H9 (cell line): ENCODE measurements around the gene CASQ2. TPM values are rescaled to one million over a fixed set of nuclear protein-coding genes. Genes with fewer than 3 reads are reported as not detected.

Experiments
- DNase-seq: peaks from one replicate; pipeline ENCODE4 v3.0.0-alpha.2; 2017
- H2AFZ ChIP-seq: one replicate; pipeline ENCODE4 v1.6.1; 2013; ENCODE audit warnings: mild to moderate bottlenecking, low read length, control low read depth, moderate library complexity
- H2AK5ac ChIP-seq: 2 replicates; pipeline ENCODE4 v1.6.1; 2013; ENCODE audit warnings: low read length, control low read depth, mixed read lengths; ENCODE audit not compliant: insufficient read length
- H2BK120ac ChIP-seq: one replicate; pipeline ENCODE4 v1.6.1; 2013; ENCODE audit warnings: low read depth, mild to moderate bottlenecking, low read length, control low read depth, inconsistent platforms; ENCODE audit not compliant: poor library complexity, severe bottlenecking
- H2BK12ac ChIP-seq: 2 replicates; pipeline ENCODE4 v1.6.1; 2013; ENCODE audit warnings: low read length, control low read depth, mixed read lengths, low read depth; ENCODE audit not compliant: insufficient read length
- H2BK15ac ChIP-seq: 2 replicates; pipeline ENCODE4 v1.6.1; 2013; ENCODE audit warnings: low read depth, low read length, control low read depth
- H2BK20ac ChIP-seq: one replicate; pipeline ENCODE4 v1.6.1; 2013; ENCODE audit warnings: low read depth, mild to moderate bottlenecking, low read length, control low read depth, inconsistent platforms; ENCODE audit not compliant: poor library complexity, severe bottlenecking
- H2BK5ac ChIP-seq: 2 replicates; pipeline ENCODE4 v1.6.1; 2013; ENCODE audit warnings: low read length, control low read depth, mixed read lengths; ENCODE audit not compliant: insufficient read length
- H3K14ac ChIP-seq: 2 replicates; pipeline ENCODE4 v1.6.1; 2013; ENCODE audit warnings: low read length, control low read depth; ENCODE audit not compliant: insufficient read depth
- H3K18ac ChIP-seq: 2 replicates; pipeline ENCODE4 v1.6.1; 2013; ENCODE audit warnings: low read depth, mild to moderate bottlenecking, mixed read lengths, low read length, control low read depth; ENCODE audit not compliant: insufficient read length
- H3K23ac ChIP-seq: 2 replicates; pipeline ENCODE4 v1.6.1; 2013; ENCODE audit warnings: low read length, control low read depth, mixed read lengths, low read depth; ENCODE audit not compliant: insufficient read length
- H3K23me2 ChIP-seq: 2 replicates; pipeline ENCODE4 v1.6.1; 2013; ENCODE audit warnings: low read depth, mild to moderate bottlenecking, mixed read lengths, low read length, control low read depth; ENCODE audit not compliant: insufficient read length, poor library complexity, severe bottlenecking
- H3K27ac ChIP-seq: 2 replicates; pipeline ENCODE4 v1.5.1; 2013; ENCODE audit warnings: low read length, control low read depth, mixed read lengths, low read depth; ENCODE audit not compliant: insufficient read length
- H3K27me3 ChIP-seq: 2 replicates; pipeline ENCODE4 v1.6.1; 2013; ENCODE audit warnings: low read length, control low read depth, inconsistent platforms; ENCODE audit not compliant: insufficient read depth
- H3K4ac ChIP-seq: 2 replicates; pipeline ENCODE4 v1.6.1; 2013; ENCODE audit warnings: low read depth, mild to moderate bottlenecking, control low read depth, inconsistent platforms, low read length, moderate library complexity
- H3K4me1 ChIP-seq: 2 replicates; pipeline ENCODE4 v1.6.1; 2013; ENCODE audit warnings: low read length, control low read depth, inconsistent platforms; ENCODE audit not compliant: insufficient read depth
- H3K4me2 ChIP-seq: 2 replicates; pipeline ENCODE4 v1.6.1; 2013; ENCODE audit warnings: low read length, control low read depth, mixed read lengths; ENCODE audit not compliant: insufficient read length, insufficient read depth
- H3K56ac ChIP-seq: 2 replicates; pipeline ENCODE4 v1.6.1; 2013; ENCODE audit warnings: low read depth, mild to moderate bottlenecking, mixed read lengths, low read length, control low read depth; ENCODE audit not compliant: insufficient read length
- H3K79me1 ChIP-seq: 2 replicates; pipeline ENCODE4 v1.6.1; 2013; ENCODE audit warnings: low read depth, mild to moderate bottlenecking, moderate library complexity, low read length, control low read depth, inconsistent platforms; ENCODE audit not compliant: insufficient read depth, poor library complexity, severe bottlenecking
- H3K79me2 ChIP-seq: 2 replicates; pipeline ENCODE4 v1.6.1; 2013; ENCODE audit warnings: low read length, control low read depth, inconsistent platforms; ENCODE audit not compliant: insufficient read depth
- H3K9ac ChIP-seq: 2 replicates; pipeline ENCODE4 v1.6.1; 2013; ENCODE audit warnings: low read length, control low read depth, mixed read lengths; ENCODE audit not compliant: insufficient read length; ENCODE audit errors: extremely low read depth
- H3K9me3 ChIP-seq: one replicate; pipeline ENCODE4 v1.6.1; 2013; ENCODE audit warnings: low read depth, low read length, inconsistent platforms; ENCODE audit not compliant: control insufficient read depth
- H3T11ph ChIP-seq: one replicate; pipeline ENCODE4 v1.6.1; 2013; ENCODE audit warnings: mild to moderate bottlenecking, low read length, control low read depth, inconsistent platforms
- H4K20me1 ChIP-seq: one replicate; pipeline ENCODE4 v1.6.1; 2013; ENCODE audit not compliant: control insufficient read depth, insufficient read length, insufficient read depth
- H4K5ac ChIP-seq: 2 replicates; pipeline ENCODE4 v1.6.1; 2013; ENCODE audit warnings: low read depth, mild to moderate bottlenecking, mixed read lengths, low read length, control low read depth; ENCODE audit not compliant: insufficient read length
- H4K8ac ChIP-seq: replicated peaks from 2 replicates; pipeline ENCODE4 v1.6.1; 2013; ENCODE audit warnings: low read length, control low read depth, mixed read lengths, low read depth; ENCODE audit not compliant: insufficient read length
- H4K91ac ChIP-seq: 2 replicates; pipeline ENCODE4 v1.6.1; 2013; ENCODE audit warnings: low read depth, mild to moderate bottlenecking, moderate library complexity, mixed read lengths, low read length, control low read depth; ENCODE audit not compliant: insufficient read length
- H3K27ac Mint-ChIP-seq, 3 experiments: 2 replicates in 2 of 3; 3 replicates in 1 of 3; pipeline ENCODE4 v1.8.0; 2020 to 2021; ENCODE audit warnings: mixed read lengths in 3 of 3, mild to moderate bottlenecking in 1 of 3, moderate library complexity in 1 of 3
- H3K27me3 Mint-ChIP-seq: 2 replicates; pipeline ENCODE4 v1.8.0; 2021; ENCODE audit warnings: low read depth, mild to moderate bottlenecking, moderate library complexity, mixed read lengths
- H3K36me3 Mint-ChIP-seq, 3 experiments: 2 replicates in 2 of 3; 3 replicates in 1 of 3; pipeline ENCODE4 v1.8.0; 2020 to 2021; ENCODE audit warnings: low read depth in 3 of 3, mixed read lengths in 3 of 3; ENCODE audit not compliant: insufficient read depth in 1 of 3
- H3K4me1 Mint-ChIP-seq, 2 experiments: 2 replicates each; pipeline ENCODE4 v1.8.0; 2020; ENCODE audit warnings: mixed read lengths in 2 of 2
- H3K4me3 Mint-ChIP-seq, 2 experiments: 2 replicates in 1 of 2; 3 replicates in 1 of 2; pipeline ENCODE4 v1.8.0; 2020 to 2021; ENCODE audit warnings: mild to moderate bottlenecking in 2 of 2, mixed read lengths in 2 of 2, moderate library complexity in 1 of 2
- H3K9me3 Mint-ChIP-seq, 2 experiments: 2 replicates in 1 of 2; 3 replicates in 1 of 2; pipeline ENCODE4 v1.8.0; 2020; ENCODE audit warnings: mild to moderate bottlenecking in 2 of 2, mixed read lengths in 2 of 2, moderate library complexity in 1 of 2
- CTCF ChIP-seq: fragments of 200-600 bp; sonication (generic); conservative IDR thresholded peaks from 3 replicates; pipeline ENCODE4 v1.8.0; 2021; ENCODE audit warnings: antibody characterized with exemption, mild to moderate bottlenecking
- total RNA-seq: library from RNA; stranded (reverse); gene quantifications from 2 replicates; pipeline ENCODE4 v1.2.1, GENCODE V29; 2021

Gene CASQ2
- total RNA-seq, 1 experiment from 2014 or later, result not detected

GRCh38 chr1:115809076-115809475, 40.6 kb upstream of the CASQ2 start:
- Histone ChIP-seq H3K9me3 (no peaks in the 10 kb centered on the region), H3K27ac (no peak overlapping the region), H3K27me3 (no peaks in the 10 kb centered on the region), H2BK20ac (no peak overlapping the region), H4K20me1 (no peaks in the 10 kb centered on the region), H3T11ph (no peak overlapping the region), H3K79me2 (no peaks in the 10 kb centered on the region), H3K9ac (no peak overlapping the region), H3K14ac (no peak overlapping the region), H3K4me1 (peaks cover 5% of the 10 kb centered on the region; the same call in 1 of the 2 replicates), H2BK120ac (no peak overlapping the region), H3K23ac (no peak overlapping the region), H3K4me2 (no peak overlapping the region), H3K4ac (no peak overlapping the region), H2BK15ac (no peak overlapping the region), H3K18ac (no peak overlapping the region), H2AK5ac (no peak overlapping the region), H2AFZ (no peak overlapping the region), H2BK5ac (no peak overlapping the region), H4K91ac (no peak overlapping the region), H4K8ac (no peak overlapping the region), H3K23me2 (no peaks in the 10 kb centered on the region), H3K56ac (no peak overlapping the region), H3K79me1 (no peaks in the 10 kb centered on the region), H2BK12ac (no peak overlapping the region), H4K5ac (no peak overlapping the region)
- Mint-ChIP-seq H3K9me3 (peaks cover 2 to 5% of the 10 kb centered on the region in 2 experiments; a peak in 3 of 5 replicates), H3K4me1 (peaks cover 11% of the 10 kb centered on the region in 2 experiments), H3K36me3 (no peaks in the 10 kb centered on the region), H3K27ac (no peak overlapping the region), H3K4me3 (no peak overlapping the region), H3K27me3 (no peaks in the 10 kb centered on the region; the same call in 1 of the 2 replicates)
- DNase-seq, result no peak
- TF ChIP-seq CTCF, result no peak
